Psoas muscle (tissue), 8 donors: ENCODE data around the gene YIPF3. TPM values are rescaled to one million over a fixed set of nuclear protein-coding genes. Genes with fewer than 3 reads are reported as not detected.

Experiments used
- ATAC-seq, 4 donors: fragments of 200-7000 bp; cut with Tn5 transposase; one replicate each; pipeline ENCODE4 v1.9.1; 2020; ENCODE audit warnings: moderate library complexity in 3 of 4, mild to moderate bottlenecking in 2 of 4
- DNase-seq, 2 donors: peaks; one replicate each; pipeline ENCODE4 v3.0.0-alpha.2; 2020
- H3K27ac ChIP-seq: fragments of 200-600 bp; one replicate; pipeline ENCODE4 v1.8.0; 2022
- H3K27me3 ChIP-seq, 3 donors: fragments of 200-600 bp in 1 of 3; one replicate each; pipeline versions ENCODE4 v1.6.1 to v1.8.0; 2013 to 2022; ENCODE audit warnings: low read length in 2 of 3, mild to moderate bottlenecking in 2 of 3, moderate library complexity in 1 of 3; ENCODE audit not compliant: insufficient read depth in 3 of 3
- H3K36me3 ChIP-seq, 2 donors: fragments of 200-600 bp in 1 of 2; one replicate each; pipeline versions ENCODE4 v1.6.1 to v1.8.0; 2013 to 2022; ENCODE audit warnings: low read depth in 1 of 2, mild to moderate bottlenecking in 1 of 2, moderate library complexity in 1 of 2; ENCODE audit not compliant: insufficient read depth in 1 of 2
- H3K4me1 ChIP-seq: fragments of 200-600 bp; one replicate; pipeline ENCODE4 v1.8.0; 2022
- H3K4me3 ChIP-seq: fragments of 200-600 bp; one replicate; pipeline ENCODE4 v1.8.0; 2022; ENCODE audit warnings: mild to moderate bottlenecking
- H3K9me3 ChIP-seq: fragments of 200-600 bp; one replicate; pipeline ENCODE4 v1.8.0; 2022
- CTCF ChIP-seq: fragments of 200-600 bp; IDR thresholded peaks from one replicate; pipeline ENCODE4 v1.8.0; 2022; ENCODE audit warnings: antibody characterized with exemption
- WGBS, 3 donors: extraction: QIAGEN DNeasy Blood & Tissue Kit; methylation state at CpG; one replicate each; pipeline versions ENCODE4 v1.1.6 to v1.1.7; 2013; 5-methylcytosine and 5-hydroxymethylcytosine counted together
- intact Hi-C, 2 donors: fragments of 100-400 bp; cut with DNase I; formaldehyde crosslinking; loops; one replicate each; pipeline versions ENCODE4 v1.11.0 to v1.14.2; 2022
- polyA plus RNA-seq, 3 donors: library from polyadenylated mRNA; stranded (reverse); fragments of 200-250 nt; gene quantifications; one replicate each; pipeline ENCODE4 v1.2.3, GENCODE V29; 2013
- total RNA-seq, 4 donors: library from RNA; stranded (reverse); fragmentation: NEBNext Ultra II Directional in 2 of 4; extraction: Animal tissue kit (Norgen Biotek cat#: 25700) in 2 of 4; gene quantifications; one replicate each; pipeline versions ENCODE4 v1.2.1 to v1.2.4, GENCODE V29; 2021 to 2023
- donor health status: healthy with polysubstance abuse.
- donor health status: DM: no; HTN: no; CAD: no; lungs with moderate emphysema.
- donor health status: Bipolar disorder and iron deficiency.
- donor health status: healthy.
- donor health status: DM: yes; HTN: yes; CAD: no.
- donor health status: DM: no; HTN: no; CAD: no.
- donor health status: DM: no; HTN: no; CAD: no.
- donor health status: DM: yes; HTN: yes; CAD: no.

The YIPF3 gene
- total and polyA plus RNA-seq, 7 donors, result 57.7 to 91.5 (median 67.6) TPM

- WGBS, 3 donors, result 74 to 79% (median 75%) methylated on average over 1 of the region's 1 CpG
- Histone ChIP-seq H3K9me3 (no peaks in the 10 kb centered on the region), H3K4me3 (no peak overlapping the region), H3K4me1 (no peaks in the 10 kb centered on the region), H3K36me3 (no peaks in the 10 kb centered on the region), H3K27ac (no peak overlapping the region), H3K27me3 (no peaks in the 10 kb centered on the region)
- DNase-seq (no peak), ATAC-seq (no peak)
- TF ChIP-seq CTCF, result no peak
- intact Hi-C loops, result no loop called here
Observed at GRCh38 chr6:43471399-43471798, 45.3 kb downstream of the YIPF3 start.

GRCh38 chr6:43469947-43470346 is 46.8 kb downstream of the YIPF3 start:
- DNase-seq (no peak), ATAC-seq (no peak)
- H3K27ac ChIP-seq, result no peak overlapping the region
- no peak overlapping the region for H3K4me3 ChIP-seq
- H3K27me3 ChIP-seq, result peaks cover 0 to 10% (median 0%) of the 10 kb centered on the region in 3 donors
- no peaks in the 10 kb centered on the region for H3K4me1 ChIP-seq
- WGBS, 3 donors, result 85 to 91% (median 88%) methylated on average over 7 of the region's 7 CpGs
- no peaks in the 10 kb centered on the region for H3K36me3 ChIP-seq
- TF ChIP-seq CTCF, result no peak
- intact Hi-C loops, result no loop called here
- H3K9me3 ChIP-seq, result no peaks in the 10 kb centered on the region

GRCh38 chr6:43468748-43469681 is 47.7 kb downstream of the YIPF3 start:
- ATAC-seq, result no peak
- no peak for TF ChIP-seq CTCF
- H3K9me3 ChIP-seq, result no peaks in the 10 kb centered on the region
- intact Hi-C loops, result no loop called here
- H3K4me1 ChIP-seq, result no peaks in the 10 kb centered on the region
- DNase-seq, result no peak
- 69 to 77% (median 72%) methylated on average over 13 of the region's 13 CpGs for WGBS, 3 donors
- H3K4me3 ChIP-seq, result no peak overlapping the region
- no peak overlapping the region for H3K27ac ChIP-seq
- H3K27me3 ChIP-seq, result peaks cover 0 to 10% (median 0%) of the 10 kb centered on the region in 3 donors
- H3K36me3 ChIP-seq, result no peaks in the 10 kb centered on the region

GRCh38 chr6:43468240-43468639 is 48.5 kb downstream of the YIPF3 start:
- H3K27me3 ChIP-seq, result peaks cover 0 to 14% (median 0%) of the 10 kb centered on the region in 3 donors
- H3K4me1 ChIP-seq, result no peaks in the 10 kb centered on the region
- H3K9me3 ChIP-seq, result no peaks in the 10 kb centered on the region
- ATAC-seq, result no peak
- TF ChIP-seq CTCF, result no peak
- H3K27ac ChIP-seq, result no peak overlapping the region
- WGBS, 3 donors, result 67 to 74% (median 73%) methylated on average over 4 of the region's 4 CpGs
- no peak overlapping the region for H3K4me3 ChIP-seq
- no peaks in the 10 kb centered on the region for H3K36me3 ChIP-seq
- intact Hi-C loops, result no loop called here
- DNase-seq, result no peak
